H1 (cell line): ENCODE results near the gene NT5DC3. TPM values are rescaled to one million over a fixed set of nuclear protein-coding genes. Genes with fewer than 3 reads are reported as not detected.
A peak's percentile ranks its signal among the peaks of the same experiment; 100 is the strongest.

Source experiments
- CTCF ChIA-PET: fragments of 300-600 bp; sonication (Branson Sonifier 250); formaldehyde crosslinking; loops from one replicate; lab custom pipeline; 2021; ENCODE audit not compliant: partially characterized antibody; lab: Charles Lee
- POLR2A ChIA-PET: fragments of 300-600 bp; sonication (Branson Sonifier 250); formaldehyde crosslinking; loops from one replicate; lab custom pipeline; 2021; ENCODE audit warnings: inconsistent platforms; ENCODE audit not compliant: partially characterized antibody; lab: Charles Lee
- DNase-seq, 2 experiments: peaks; one replicate each; pipeline versions ENCODE4 v3.0.0 to v3.0.0-alpha.2; 2010 to 2022; ENCODE audit warnings: low spot score in 2 of 2, low read depth in 1 of 2, mixed read lengths in 1 of 2
- FAIRE-seq: peaks from 2 replicates; lab custom pipeline; 2011; peaks lifted over from hg19 to GRCh38; lab: Jason Lieb, UNC
- H2AFZ ChIP-seq: 2 replicates; pipeline ENCODE4 v1.8.1; 2012; ENCODE audit warnings: low read length, inconsistent platforms
- H2AK5ac ChIP-seq: 2 replicates; pipeline ENCODE4 v1.6.1; 2013; ENCODE audit warnings: low read depth, low read length
- H2BK120ac ChIP-seq: replicated peaks from 2 replicates; pipeline ENCODE3; 2013; ENCODE audit warnings: low read depth, low read length, inconsistent platforms
- H2BK12ac ChIP-seq: 2 replicates; pipeline ENCODE4 v1.6.1; 2013; ENCODE audit warnings: low read depth, low read length
- H2BK15ac ChIP-seq: 2 replicates; pipeline ENCODE4 v1.6.1; 2013; ENCODE audit warnings: low read length
- H2BK20ac ChIP-seq: 2 replicates; pipeline ENCODE4 v1.6.1; 2013; ENCODE audit warnings: low read length
- H2BK5ac ChIP-seq: 2 replicates; pipeline ENCODE4 v1.6.1; 2013; ENCODE audit warnings: low read depth, low read length
- H3K14ac ChIP-seq: 2 replicates; pipeline ENCODE4 v1.6.1; 2013; ENCODE audit warnings: inconsistent platforms; ENCODE audit not compliant: insufficient read length
- H3K18ac ChIP-seq: 2 replicates; pipeline ENCODE4 v1.6.1; 2013; ENCODE audit warnings: low read length; ENCODE audit errors: extremely low read depth
- H3K23ac ChIP-seq: 2 replicates; pipeline ENCODE4 v1.6.1; 2013; ENCODE audit warnings: inconsistent platforms; ENCODE audit not compliant: insufficient read length
- H3K23me2 ChIP-seq: 2 replicates; pipeline ENCODE4 v1.6.1; 2013; ENCODE audit warnings: low read depth, low read length
- H3K27ac ChIP-seq: 2 replicates; pipeline ENCODE4 v1.6.1; 2011; ENCODE audit warnings: low read depth, low read length, inconsistent platforms
- H3K27me3 ChIP-seq, 4 experiments: replicated peaks in 1 of 4; 1 replicate in 1 of 4; 2 replicates in 3 of 4; pipeline versions ENCODE4 v1.6.1 to v1.8.1; 2011 to 2013; ENCODE audit warnings: low read length in 3 of 4, mild to moderate bottlenecking in 3 of 4, inconsistent platforms in 2 of 4, mixed read lengths in 2 of 4, moderate library complexity in 1 of 4; ENCODE audit not compliant: control insufficient read depth in 3 of 4, insufficient read depth in 3 of 4; ENCODE audit errors: extremely low read depth in 1 of 4
- H3K36me3 ChIP-seq, 4 experiments: 2 replicates each; pipeline versions ENCODE4 v1.6.1 to v1.8.1; 2011 to 2013; ENCODE audit warnings: mild to moderate bottlenecking in 4 of 4, low read length in 3 of 4, moderate library complexity in 2 of 4, control low read depth in 1 of 4, inconsistent platforms in 1 of 4; ENCODE audit not compliant: insufficient read depth in 4 of 4, control insufficient read depth in 2 of 4
- H3K4ac ChIP-seq: replicated peaks from 2 replicates; pipeline ENCODE3; 2013; ENCODE audit warnings: low read length, low read depth, mixed read lengths, inconsistent platforms; ENCODE audit not compliant: insufficient read length
- H3K4me1 ChIP-seq, 4 experiments: replicated peaks in 1 of 4; 1 replicate in 1 of 4; 2 replicates in 3 of 4; pipeline versions ENCODE4 v1.6.1 to v1.8.1; 2011 to 2013; ENCODE audit warnings: low read length in 3 of 4, inconsistent platforms in 2 of 4, mixed read lengths in 1 of 4; ENCODE audit not compliant: insufficient read depth in 4 of 4, control insufficient read depth in 3 of 4
- H3K4me2 ChIP-seq, 2 experiments: 2 replicates each; pipeline versions ENCODE4 v1.6.1 to v1.8.1; 2011 to 2013; ENCODE audit warnings: low read depth in 2 of 2, low read length in 2 of 2, control low read depth in 1 of 2, inconsistent platforms in 1 of 2, mild to moderate bottlenecking in 1 of 2; ENCODE audit not compliant: insufficient read depth in 1 of 2
- H3K4me3 ChIP-seq, 4 experiments: fragments of 200-600, 300-600 bp in 1 of 4; sonication (generic), shearing (Covaris generic), sonication (Bioruptor Twin) in 1 of 4; 2 replicates each; pipeline versions ENCODE4 v1.5.1 to v1.8.1; 2011 to 2016; ENCODE audit warnings: low read length in 4 of 4, low read depth in 3 of 4, control low read depth in 2 of 4, inconsistent platforms in 2 of 4, mild to moderate bottlenecking in 2 of 4, mixed read lengths in 1 of 4, moderate library complexity in 1 of 4; ENCODE audit not compliant: insufficient read depth in 2 of 4; ENCODE audit errors: extremely low read depth in 1 of 4
- H3K56ac ChIP-seq: replicated peaks from 2 replicates; pipeline ENCODE3; 2013; ENCODE audit warnings: low read depth, mild to moderate bottlenecking, mixed read lengths, low read length, inconsistent platforms; ENCODE audit not compliant: insufficient read length
- H3K79me1 ChIP-seq: 2 replicates; pipeline ENCODE4 v1.6.1; 2013; ENCODE audit warnings: low read depth, low read length, control low read depth
- H3K79me2 ChIP-seq, 2 experiments: 2 replicates each; pipeline versions ENCODE4 v1.6.1 to v1.8.1; 2012 to 2013; ENCODE audit warnings: low read length in 2 of 2, mild to moderate bottlenecking in 2 of 2, inconsistent platforms in 1 of 2; ENCODE audit not compliant: insufficient read depth in 2 of 2, control insufficient read depth in 1 of 2
- H3K9ac ChIP-seq, 4 experiments: replicated peaks in 1 of 4; 1 replicate in 1 of 4; 2 replicates in 3 of 4; pipeline versions ENCODE4 v1.6.1 to v1.8.1; 2011 to 2013; ENCODE audit warnings: low read depth in 3 of 4, low read length in 3 of 4, control low read depth in 2 of 4, mild to moderate bottlenecking in 2 of 4, moderate library complexity in 2 of 4, inconsistent platforms in 1 of 4; ENCODE audit errors: extremely low read depth in 1 of 4
- H3K9me3 ChIP-seq, 2 experiments: 2 replicates each; pipeline versions ENCODE4 v1.6.1 to v1.8.1; 2012 to 2013; ENCODE audit warnings: mild to moderate bottlenecking in 2 of 2, moderate library complexity in 2 of 2, control low read depth in 1 of 2, inconsistent platforms in 1 of 2, low read depth in 1 of 2, low read length in 1 of 2, mixed read lengths in 1 of 2; ENCODE audit not compliant: insufficient read depth in 2 of 2
- H4K20me1 ChIP-seq, 2 experiments: replicated peaks in 1 of 2; 2 replicates each; pipeline versions ENCODE3 to v1.8.1; 2011 to 2013; ENCODE audit warnings: inconsistent platforms in 2 of 2, low read length in 2 of 2, mild to moderate bottlenecking in 1 of 2; ENCODE audit not compliant: insufficient read depth in 2 of 2, control insufficient read depth in 1 of 2
- H4K5ac ChIP-seq: 2 replicates; pipeline ENCODE4 v1.6.1; 2013; ENCODE audit warnings: low read length, low read depth, mixed read lengths, inconsistent platforms; ENCODE audit not compliant: insufficient read length
- H4K8ac ChIP-seq: 2 replicates; pipeline ENCODE4 v1.8.0; 2013; ENCODE audit warnings: mild to moderate bottlenecking, moderate library complexity, low read length, inconsistent platforms; ENCODE audit not compliant: insufficient read depth; ENCODE audit errors: extremely low read depth
- H4K91ac ChIP-seq: replicated peaks from 2 replicates; pipeline ENCODE3; 2013; ENCODE audit warnings: low read length, mixed read lengths, inconsistent platforms; ENCODE audit not compliant: insufficient read length
- CBX5 ChIP-seq: fragments of 300-800, 300-1000 bp; sonication (generic); IDR thresholded peaks from 2 replicates; pipeline ENCODE4 v1.7.1; 2016; ENCODE audit warnings: antibody characterized with exemption, low read length, low read depth
- CHD1 ChIP-seq: IDR thresholded peaks from 2 replicates; pipeline ENCODE4 v1.6.1; 2012; ENCODE audit warnings: low read depth, low read length, improper control_type of control experiment
- GABPA ChIP-seq: IDR thresholded peaks from 2 replicates; pipeline ENCODE4 v1.6.1; 2011; ENCODE audit warnings: mild to moderate bottlenecking, low read length, moderate library complexity, borderline replicate concordance; ENCODE audit not compliant: insufficient read depth
- HDAC6 ChIP-seq: IDR thresholded peaks from one replicate; pipeline ENCODE4 v1.7.1; 2012; ENCODE audit warnings: low read depth, mild to moderate bottlenecking, inconsistent platforms, low read length, moderate library complexity
- JUN ChIP-seq: IDR thresholded peaks from 2 replicates; pipeline ENCODE4 v1.6.1; 2011; ENCODE audit warnings: low read depth, mild to moderate bottlenecking, improper control_type of control experiment, low read length
- KDM4A ChIP-seq: IDR thresholded peaks from one replicate; pipeline ENCODE4 v1.7.1; 2012; ENCODE audit warnings: low read depth, mild to moderate bottlenecking, moderate library complexity, low read length, inconsistent platforms; ENCODE audit not compliant: severe bottlenecking
- RBBP5 ChIP-seq: IDR thresholded peaks from 2 replicates; pipeline ENCODE4 v1.7.1; 2012; ENCODE audit warnings: low read depth, mild to moderate bottlenecking, inconsistent platforms, low read length, moderate library complexity, borderline replicate concordance
- SAP30 ChIP-seq: fragments of 300-600 bp; sonication (generic); IDR thresholded peaks from 2 replicates; pipeline ENCODE4 v1.7.1; 2012; ENCODE audit warnings: low read length, moderate library complexity, mild to moderate bottlenecking, inconsistent platforms; ENCODE audit not compliant: insufficient read depth, insufficient replicate concordance
- WGBS, 2 experiments: shearing (Covaris generic) in 1 of 2; methylation state at CpG; one replicate each; pipeline versions ENCODE4 v1.1.6 to v1.1.7; 2013 to 2015; ENCODE audit warnings: low lambda C conversion rate in 2 of 2, mixed read lengths in 2 of 2, inconsistent platforms in 1 of 2, low coverage in 1 of 2, missing lambda C conversion rate in 1 of 2; ENCODE audit not compliant: insufficient replicate concordance in 2 of 2, insufficient coverage in 1 of 2, insufficient read length in 1 of 2; ENCODE audit errors: extremely low coverage in 1 of 2, missing lambda C conversion rate in 1 of 2; 5-methylcytosine and 5-hydroxymethylcytosine counted together
- polyA plus RNA-seq, 7 experiments: library from polyadenylated mRNA; depleted of rRNA in 3 of 7; stranded (reverse) in 5 of 7; unstranded in 2 of 7; fragments of >200 nt in 5 of 7; fragments of 200-250 nt in 2 of 7; gene quantifications; 1 replicate in 5 of 7; 2 replicates in 1 of 7; 4 replicates in 1 of 7; pipeline versions ENCODE4 v1.2.1 to v1.2.3, GENCODE V29; 2011 to 2013; ENCODE audit warnings: missing spikeins in 2 of 7, mixed read lengths in 2 of 7
- total RNA-seq: library from RNA; stranded (reverse); fragmentation: NEBNext Ultra II Directional; extraction: Animal tissue kit (Norgen Biotek cat#: 25700); gene quantifications from 2 replicates; pipeline ENCODE4 v1.2.1, GENCODE V29; 2021
- TF ChIP-seq, protein P1 (sequence below): IDR thresholded peaks from 2 replicates; pipeline ENCODE4 v1.6.1; 2011; ENCODE audit warnings: low read length, improper control_type of control experiment

NT5DC3 gene
- total and polyA plus RNA-seq, 2 of the 8 experiments (the other 6 are each of a cell fraction or from before 2014, with no cell fraction given) = 5.4 to 14.8 TPM

DNA sequence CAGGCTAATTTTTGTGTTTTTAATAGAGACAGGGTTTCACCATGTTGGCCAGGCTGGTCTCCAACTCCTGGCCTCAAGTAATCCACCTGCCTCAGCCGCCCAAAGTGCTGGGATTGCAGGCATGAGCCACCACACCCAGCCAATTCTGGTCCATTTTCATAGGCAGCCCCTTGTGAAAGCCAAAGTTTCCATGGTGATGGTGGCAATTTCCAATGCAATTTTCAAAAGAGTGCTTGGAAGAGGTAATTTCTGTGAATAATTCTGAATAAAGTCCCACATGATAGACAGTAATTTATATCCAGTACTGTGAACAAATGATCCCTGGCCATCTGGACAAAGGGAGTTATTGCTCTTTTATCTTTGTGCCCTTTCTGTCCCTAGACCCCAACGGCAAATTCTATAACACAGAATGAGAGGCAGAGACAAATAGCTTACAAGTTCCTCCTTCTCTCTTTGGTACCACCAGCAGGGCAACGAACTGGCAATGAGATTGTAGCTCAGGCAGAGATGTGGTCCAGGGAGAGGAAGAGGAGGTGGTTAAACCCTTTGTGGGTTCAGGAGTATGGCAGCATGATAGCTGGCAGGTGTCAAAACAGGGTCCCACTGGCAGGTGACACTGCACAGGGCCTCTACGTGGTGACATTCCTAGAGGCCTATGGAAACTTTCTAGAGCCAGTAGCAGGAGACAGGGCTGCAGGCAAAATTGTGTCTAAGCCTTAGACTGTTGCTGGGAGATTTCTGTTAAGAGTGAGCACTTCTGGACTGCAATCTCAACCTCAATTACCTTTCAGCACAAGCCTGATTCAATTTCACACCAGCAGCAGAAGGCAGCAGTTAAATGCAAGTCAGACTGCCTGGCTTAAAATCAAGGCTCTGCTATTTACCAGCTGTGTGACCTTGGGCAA, 46.5 kb downstream of the NT5DC3 start:
- Histone ChIP-seq H2BK15ac (no peak overlapping the region), H3K4me3 (no peak overlapping the region), H3K23ac (no peak overlapping the region), H3K4me2 (peak overlapping the region in 1 of 2 experiments; percentile 2; a peak in 1 of 4 replicates), H3K79me1 (no peaks in the 10 kb centered on the region), H4K91ac (no peak overlapping the region), H3K14ac (no peak overlapping the region), H4K5ac (peak overlapping the region; percentile 10), H2BK120ac (no peak overlapping the region), H3K27ac (no peak overlapping the region), H2BK20ac (no peak overlapping the region), H3K23me2 (no peaks in the 10 kb centered on the region), H4K8ac (no peak overlapping the region), H3K36me3 (peaks cover 0 to 33% (median 12%) of the 10 kb centered on the region in 4 experiments; a peak in 6 of 8 replicates), H3K4ac (no peak overlapping the region), H2BK12ac (no peak overlapping the region), H2BK5ac (no peak overlapping the region), H2AK5ac (no peak overlapping the region), H3K27me3 (no peaks in the 10 kb centered on the region), H3K9me3 (no peaks in the 10 kb centered on the region; a peak in 1 of 4 replicates), H3K79me2 (no peaks in the 10 kb centered on the region), H3K4me1 (peaks cover 0 to 4% (median 2%) of the 10 kb centered on the region in 4 experiments; a peak in 3 of 7 replicates), H4K20me1 (no peaks in the 10 kb centered on the region), H3K9ac (no peak overlapping the region), H3K56ac (no peak overlapping the region), H2AFZ (no peak overlapping the region), H3K18ac (no peak overlapping the region)
- ChIA-PET CTCF (interaction anchor here (0.6 to 2.0 kb wide), 5 partner anchors 11 to 73 kb away, joined by 3 to 8 read pairs (median 4); no protein-coding TSS in a partner anchor), POLR2A (interaction anchor here (0.7 kb wide), 1 partner anchor 14 kb away, joined by 3 read pairs; no protein-coding TSS in a partner anchor)
- FAIRE-seq = no peak
- DNase-seq = no peak
- WGBS, 2 experiments = 68% methylated on average over 4 of the region's 4 CpGs; no CpG with 5 or more reads in 1 of the 2 experiments
- TF ChIP-seq CHD1 = no peak
- no peak for TF ChIP-seq KDM4A
- TF ChIP-seq, protein P1, sequence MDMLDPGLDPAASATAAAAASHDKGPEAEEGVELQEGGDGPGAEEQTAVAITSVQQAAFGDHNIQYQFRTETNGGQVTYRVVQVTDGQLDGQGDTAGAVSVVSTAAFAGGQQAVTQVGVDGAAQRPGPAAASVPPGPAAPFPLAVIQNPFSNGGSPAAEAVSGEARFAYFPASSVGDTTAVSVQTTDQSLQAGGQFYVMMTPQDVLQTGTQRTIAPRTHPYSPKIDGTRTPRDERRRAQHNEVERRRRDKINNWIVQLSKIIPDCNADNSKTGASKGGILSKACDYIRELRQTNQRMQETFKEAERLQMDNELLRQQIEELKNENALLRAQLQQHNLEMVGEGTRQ = no peak
- no peak for TF ChIP-seq RBBP5
- no peak for TF ChIP-seq CBX5
- no peak for TF ChIP-seq SAP30
- no peak for TF ChIP-seq HDAC6
- TF ChIP-seq JUN = no peak
- no peak for TF ChIP-seq GABPA
